Activated T-cell treated with anti-CD3 and anti-CD28 coated beads, Interleukin-2, amount 50 U/mL, for 4 hours (primary cell): ENCODE measurements around the gene ORMDL3. TPM values are rescaled to one million over a fixed set of nuclear protein-coding genes. Genes with fewer than 3 reads are reported as not detected.

ENCODE experiments used
- ATAC-seq, 2 donors: fragments of 200-7000 bp; cut with Tn5 transposase; one replicate each; pipeline ENCODE4 v1.10.0; 2021
- DNase-seq: peaks from one replicate; pipeline ENCODE4 v3.0.0-alpha.2; 2020
- H3K27me3 Mint-ChIP-seq: one replicate; pipeline ENCODE4 v1.8.0; 2021; ENCODE audit warnings: low read depth, mixed read lengths
- H3K36me3 Mint-ChIP-seq: one replicate; pipeline ENCODE4 v1.8.0; 2022; ENCODE audit warnings: mixed read lengths; ENCODE audit not compliant: insufficient read depth
- H3K4me1 Mint-ChIP-seq: one replicate; pipeline ENCODE4 v1.8.0; 2021; ENCODE audit warnings: low read depth, mixed read lengths
- H3K4me3 Mint-ChIP-seq: one replicate; pipeline ENCODE4 v1.8.0; 2021; ENCODE audit warnings: mild to moderate bottlenecking, moderate library complexity, mixed read lengths
- H3K9me3 Mint-ChIP-seq: one replicate; pipeline ENCODE4 v1.8.0; 2021; ENCODE audit warnings: mixed read lengths
- total RNA-seq, 3 donors: library from RNA; stranded (reverse); gene quantifications; one replicate each; pipeline ENCODE4 v1.2.1, GENCODE V29; 2021

The ORMDL3 gene
- 10 to 100 TPM; 48.9 to 71.0 (median 52.1) TPM for total RNA-seq

- peak within 1 kb of the TSS; percentile 90 for H3K4me3 Mint-ChIP-seq
- peak; percentile 89 for DNase-seq
- H3K27me3 Mint-ChIP-seq: no peaks in the 10 kb centered on the region
- H3K36me3 Mint-ChIP-seq: peaks cover 8% of the 10 kb centered on the region
- H3K4me1 Mint-ChIP-seq: peaks cover 53% of the 10 kb centered on the region
- no peaks in the 10 kb centered on the region for H3K9me3 Mint-ChIP-seq
- peak; percentile 86 to 90 for ATAC-seq
Measured at GRCh38 chr17:39927101-39927928, at the start of gene ORMDL3, which contains the start of gene LRRC3C. ORMDL3 (minus strand) TSS chr17:39927601; CDS start chr17:39924203, 3,398 bp downstream. LRRC3C (plus strand) TSS chr17:39927732; CDS start chr17:39941524, 13,792 bp downstream.

- Mint-ChIP-seq H3K36me3 (no peaks in the 10 kb centered on the region), H3K27me3 (peaks cover 10% of the 10 kb centered on the region), H3K4me3 (no peak overlapping the region), H3K4me1 (peaks cover 9% of the 10 kb centered on the region), H3K9me3 (no peaks in the 10 kb centered on the region)
- DNase-seq: no peak
- ATAC-seq: no peak
Measured at GRCh38 chr17:39975801-39976200, 48.4 kb upstream of the ORMDL3 start.

- ATAC-seq (no peak), DNase-seq (no peak)
- Mint-ChIP-seq H3K36me3 (no peaks in the 10 kb centered on the region), H3K4me3 (no peak overlapping the region), H3K9me3 (no peaks in the 10 kb centered on the region), H3K4me1 (peaks cover 4% of the 10 kb centered on the region), H3K27me3 (peaks cover 13% of the 10 kb centered on the region)
Measured at GRCh38 chr17:39974433-39974832, 47.0 kb upstream of the ORMDL3 start.

GRCh38 chr17:39973496-39973895 lies 46.1 kb upstream of the ORMDL3 start:
- Mint-ChIP-seq H3K27me3 (peaks cover 13% of the 10 kb centered on the region), H3K36me3 (no peaks in the 10 kb centered on the region), H3K9me3 (no peaks in the 10 kb centered on the region), H3K4me1 (no peaks in the 10 kb centered on the region), H3K4me3 (no peak overlapping the region)
- no peak for ATAC-seq
- DNase-seq: no peak

- Mint-ChIP-seq H3K4me1 (peaks cover under 1% of the 10 kb centered on the region), H3K9me3 (no peaks in the 10 kb centered on the region), H3K36me3 (no peaks in the 10 kb centered on the region), H3K4me3 (no peak overlapping the region), H3K27me3 (peaks cover 14% of the 10 kb centered on the region)
- ATAC-seq: no peak
- DNase-seq: no peak
Measured at GRCh38 chr17:39972271-39972670, 44.9 kb upstream of the ORMDL3 start.

- H3K36me3 Mint-ChIP-seq: no peaks in the 10 kb centered on the region
- H3K4me1 Mint-ChIP-seq: peaks cover 5% of the 10 kb centered on the region
- no peak for DNase-seq
- peaks cover 15% of the 10 kb centered on the region for H3K27me3 Mint-ChIP-seq
- no peaks in the 10 kb centered on the region for H3K9me3 Mint-ChIP-seq
- no peak overlapping the region for H3K4me3 Mint-ChIP-seq
- ATAC-seq: no peak
Measured at GRCh38 chr17:39971076-39971603, 43.7 kb upstream of the ORMDL3 start.

GRCh38 chr17:39970157-39970692 lies 42.8 kb upstream of the ORMDL3 start:
- H3K4me3 Mint-ChIP-seq: no peak overlapping the region
- ATAC-seq (no peak), DNase-seq (no peak)
- peaks cover 15% of the 10 kb centered on the region for H3K27me3 Mint-ChIP-seq
- H3K9me3 Mint-ChIP-seq: no peaks in the 10 kb centered on the region
- no peaks in the 10 kb centered on the region for H3K36me3 Mint-ChIP-seq
- H3K4me1 Mint-ChIP-seq: peaks cover 5% of the 10 kb centered on the region

GRCh38 chr17:39969375-39969774 lies 42.0 kb upstream of the ORMDL3 start:
- H3K4me3 Mint-ChIP-seq: no peak overlapping the region
- H3K4me1 Mint-ChIP-seq: peaks cover 6% of the 10 kb centered on the region
- H3K36me3 Mint-ChIP-seq: no peaks in the 10 kb centered on the region
- no peak for DNase-seq
- H3K27me3 Mint-ChIP-seq: peaks cover 15% of the 10 kb centered on the region
- no peak for ATAC-seq
- H3K9me3 Mint-ChIP-seq: no peaks in the 10 kb centered on the region

- Mint-ChIP-seq H3K27me3 (peaks cover 13% of the 10 kb centered on the region), H3K4me1 (peaks cover 11% of the 10 kb centered on the region), H3K4me3 (no peak overlapping the region), H3K36me3 (no peaks in the 10 kb centered on the region), H3K9me3 (no peaks in the 10 kb centered on the region)
- ATAC-seq (no peak), DNase-seq (no peak)
Measured at GRCh38 chr17:39968761-39969160, 41.4 kb upstream of the ORMDL3 start.

- Mint-ChIP-seq H3K9me3 (no peaks in the 10 kb centered on the region), H3K4me3 (no peak overlapping the region), H3K36me3 (no peaks in the 10 kb centered on the region), H3K4me1 (peaks cover 26% of the 10 kb centered on the region), H3K27me3 (peaks cover 6% of the 10 kb centered on the region)
- DNase-seq (no peak), ATAC-seq (no peak)
Measured at GRCh38 chr17:39966771-39967170, 39.4 kb upstream of the ORMDL3 start.

- ATAC-seq: no peak
- DNase-seq: no peak
- H3K9me3 Mint-ChIP-seq: no peaks in the 10 kb centered on the region
- H3K36me3 Mint-ChIP-seq: no peaks in the 10 kb centered on the region
- H3K4me3 Mint-ChIP-seq: no peak overlapping the region
- peaks cover 26% of the 10 kb centered on the region for H3K4me1 Mint-ChIP-seq
- H3K27me3 Mint-ChIP-seq: peaks cover 2% of the 10 kb centered on the region
Measured at GRCh38 chr17:39965017-39965699, 37.8 kb upstream of the ORMDL3 start.

GRCh38 chr17:39963829-39964228 lies 36.4 kb upstream of the ORMDL3 start:
- no peaks in the 10 kb centered on the region for H3K9me3 Mint-ChIP-seq
- H3K4me1 Mint-ChIP-seq: peaks cover 30% of the 10 kb centered on the region
- ATAC-seq: peak; percentile 38 to 66
- H3K4me3 Mint-ChIP-seq: peak overlapping the region; percentile 12
- H3K36me3 Mint-ChIP-seq: no peaks in the 10 kb centered on the region
- peaks cover 2% of the 10 kb centered on the region for H3K27me3 Mint-ChIP-seq
- peak; percentile 42 for DNase-seq

- Mint-ChIP-seq H3K4me1 (peaks cover 31% of the 10 kb centered on the region), H3K27me3 (peaks cover 2% of the 10 kb centered on the region), H3K4me3 (peak within 1 kb of the TSS; percentile 12), H3K36me3 (no peaks in the 10 kb centered on the region), H3K9me3 (no peaks in the 10 kb centered on the region)
- ATAC-seq (no peak), DNase-seq (peak; percentile 14)
Measured at GRCh38 chr17:39962642-39963220, 35.3 kb upstream of the ORMDL3 start, which contains the start of gene GSDMA. GSDMA (plus strand) TSS chr17:39963004; CDS start chr17:39965688, 2,684 bp downstream.

- no peak overlapping the region for H3K4me3 Mint-ChIP-seq
- DNase-seq (no peak), ATAC-seq (no peak)
- no peaks in the 10 kb centered on the region for H3K9me3 Mint-ChIP-seq
- peaks cover 26% of the 10 kb centered on the region for H3K4me1 Mint-ChIP-seq
- no peaks in the 10 kb centered on the region for H3K36me3 Mint-ChIP-seq
- no peaks in the 10 kb centered on the region for H3K27me3 Mint-ChIP-seq
Measured at GRCh38 chr17:39960524-39961041, 33.2 kb upstream of the ORMDL3 start.
